Transverse colon (tissue), 4 donors: ENCODE measurements around the gene ARMCX6. TPM values are rescaled to one million over a fixed set of nuclear protein-coding genes. Genes with fewer than 3 reads are reported as not detected.
A peak's percentile ranks its signal among the peaks of the same experiment; 100 is the strongest.

Experiments
- DNase-seq: peaks from one replicate; pipeline ENCODE4 v3.0.0-alpha.2; 2019
- H3K27ac ChIP-seq, 4 donors: fragments of 200-600 bp; sonication (generic); 2 replicates each; pipeline ENCODE4 v1.5.1; 2016 to 2018; ENCODE audit warnings: inconsistent platforms in 4 of 4
- H3K27me3 ChIP-seq: fragments of 200-600 bp; sonication (generic); 2 replicates; pipeline ENCODE4 v1.5.1; 2017; ENCODE audit warnings: inconsistent platforms
- H3K36me3 ChIP-seq, 4 donors: fragments of 200-600 bp; sonication (generic); 2 replicates each; pipeline ENCODE4 v1.5.1; 2017 to 2019; ENCODE audit warnings: inconsistent platforms in 4 of 4
- H3K4me1 ChIP-seq, 4 donors: fragments of 200-600 bp; sonication (generic); 2 replicates each; pipeline ENCODE4 v1.5.1; 2017 to 2020; ENCODE audit warnings: inconsistent platforms in 4 of 4
- H3K4me3 ChIP-seq, 4 donors: fragments of 200-600 bp; sonication (generic); 1 replicate in 1 of 4; 2 replicates in 3 of 4; pipeline versions ENCODE4 v1.5.1 to v1.6.1; 2017 to 2019; ENCODE audit warnings: inconsistent platforms in 4 of 4
- H3K9me3 ChIP-seq, 2 donors: fragments of 200-600 bp; sonication (generic); 2 replicates each; pipeline ENCODE4 v1.5.1; 2017 to 2019; ENCODE audit warnings: inconsistent platforms in 2 of 2
- CTCF ChIP-seq, 5 experiments: fragments of 200-600 bp in 3 of 5; fragments of 450-650 bp in 2 of 5; sonication (generic) in 3 of 5; IDR thresholded peaks; 1 replicate in 2 of 5; 2 replicates in 3 of 5; pipeline ENCODE4 v1.5.1; 2016 to 2017; ENCODE audit warnings: antibody characterized with exemption in 5 of 5, inconsistent platforms in 3 of 5, mild to moderate bottlenecking in 2 of 5, moderate library complexity in 1 of 5
- EP300 ChIP-seq: sonication (generic); formaldehyde crosslinking; IDR thresholded peaks from one replicate; pipeline ENCODE4 v1.6.1; 2017; ENCODE audit warnings: antibody characterized with exemption, low read depth
- WGBS, 2 donors: methylation state at CpG; one replicate each; pipeline ENCODE4 v1.1.5; 2018; ENCODE audit warnings: low coverage in 1 of 2; 5-methylcytosine and 5-hydroxymethylcytosine counted together
- in situ Hi-C, 4 donors: fragments of 200-750 bp; cut with MboI; loops; one replicate each; pipeline versions ENCODE4 v1.15.0 to v1.15.1; 2017; ENCODE audit warnings: low sequenced_read_pairs in 3 of 4, low pct_ligation_motif_present in 1 of 4, low pct_unique_long_range_greater_than_20kb in 1 of 4
- intact Hi-C: fragments of 100-400 bp; cut with DNase I; formaldehyde crosslinking; loops from one replicate; pipeline ENCODE4 v1.15.1; 2023; ENCODE audit warnings: low total_unique reads
- small RNA-seq, 4 donors: library from RNA; depleted of rRNA; stranded (forward); fragments of <200 nt; gene quantifications; one replicate each; pipeline ENCODE3, GENCODE V24; 2016
- total RNA-seq, 4 donors: library from RNA; depleted of rRNA; stranded (reverse); fragments of >200 nt; gene quantifications; one replicate each; pipeline ENCODE4 v1.1.0, GENCODE V29; 2016

ARMCX6 gene
- total RNA-seq, 4 donors from 2014 or later, result 7.2 to 13.5 TPM; not detected in 2

DNA sequence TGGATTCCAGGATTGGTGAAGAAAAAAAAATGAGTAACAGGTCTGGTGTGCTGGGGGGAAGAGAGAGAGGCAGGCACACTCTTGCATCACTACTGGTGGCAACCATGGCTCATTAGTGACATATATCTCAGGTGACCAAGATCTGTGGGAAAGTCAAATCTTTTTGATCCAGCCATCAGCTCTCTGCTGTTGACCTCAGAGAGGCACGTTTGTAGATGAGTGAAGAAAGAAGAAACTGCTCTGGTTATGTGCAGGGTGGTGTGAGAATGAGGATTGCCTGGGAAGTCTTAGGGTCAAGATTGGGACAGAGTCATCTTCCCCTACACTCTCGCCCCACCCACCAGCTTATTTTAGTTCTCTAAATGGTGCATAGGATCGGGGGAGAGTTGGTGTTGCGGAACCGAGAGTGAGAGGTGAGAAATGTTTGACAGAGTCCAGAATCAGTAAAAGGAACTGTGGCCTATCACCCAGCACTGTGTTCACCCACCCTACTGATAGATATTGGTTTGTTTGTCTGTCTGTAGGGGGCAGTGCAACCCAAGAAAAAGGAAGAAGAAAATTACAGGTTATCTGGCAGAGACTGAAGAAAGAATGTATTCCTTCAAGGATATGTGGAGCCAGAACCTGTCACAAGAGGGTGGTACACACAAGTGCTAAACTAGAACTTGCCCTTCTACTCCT lies 21.9 kb downstream of the ARMCX6 start:
- TF ChIP-seq EP300, result no peak
- peak; percentile 46 to 61 (median 47) for TF ChIP-seq CTCF (IDR thresholded peaks at IDR 0.05)
- intact Hi-C loops, result no loop called here
- Histone ChIP-seq H3K4me3 (no peak overlapping the region), H3K9me3 (no peaks in the 10 kb centered on the region), H3K27ac (no peak overlapping the region), H3K36me3 (no peaks in the 10 kb centered on the region), H3K4me1 (no peaks in the 10 kb centered on the region), H3K27me3 (no peaks in the 10 kb centered on the region)
- DNase-seq, result no peak
- WGBS, 2 donors, result 29% methylated on average over 5 of the region's 5 CpGs; no CpG with 5 or more reads in 1 of the 2 donors
- in situ Hi-C loops, result loop anchor here in 2 of 4 donors (25.0 kb wide), 1 partner anchor 166 kb away; no protein-coding TSS in a partner anchor

Small RNA genes lying within 50 kb of the gene (small RNA-seq; reads per million reads assigned to genes)
- gene RNU6-30P, result 0 reads per million in 4 donors

Other genes with a start within 250 kb of the ARMCX6 start
- gene BTK, start 231.8 kb downstream of the ARMCX6 start, total RNA-seq, result 1 to 10 TPM in 3 of 4 donors, under 1 TPM in 1; 0.40 to 7.9 (median 4.4) TPM
- 100 to 1,000 TPM; 227 to 838 (median 617) TPM for gene RPL36A, start 227.0 kb downstream of the ARMCX6 start, total RNA-seq
- 10 to 100 TPM in 2 of 4 donors, 1 to 10 TPM in 2; 1.4 to 20.8 (median 13.5) TPM for gene GLA, start 210.1 kb downstream of the ARMCX6 start, total RNA-seq
- gene HNRNPH2, start 209.8 kb downstream of the ARMCX6 start, total RNA-seq, result 10 to 100 TPM in 3 of 4 donors, 1 to 10 TPM in 1; 9.7 to 46.1 (median 33.2) TPM
- 10 to 100 TPM in 2 of 4 donors, 1 to 10 TPM in 2; 3.8 to 41.5 (median 10.6) TPM for gene ARMCX4, start 132.5 kb downstream of the ARMCX6 start, total RNA-seq
- 10 to 100 TPM in 2 of 4 donors, 1 to 10 TPM in 2; 5.2 to 16.1 (median 12.1) TPM for gene ARMCX1, start 67.5 kb downstream of the ARMCX6 start, total RNA-seq
- gene ARMCX3, start 5.2 kb upstream of the ARMCX6 start, total RNA-seq, result 10 to 100 TPM; 18.7 to 38.5 (median 25.2) TPM
- gene ARMCX2, start 41.9 kb upstream of the ARMCX6 start, total RNA-seq, result 10 to 100 TPM in 1 of 4 donors, 1 to 10 TPM in 3; 5.9 to 11.7 (median 6.7) TPM